ENCODE data around the gene FRMD8.

The FRMD8 gene

DNA sequence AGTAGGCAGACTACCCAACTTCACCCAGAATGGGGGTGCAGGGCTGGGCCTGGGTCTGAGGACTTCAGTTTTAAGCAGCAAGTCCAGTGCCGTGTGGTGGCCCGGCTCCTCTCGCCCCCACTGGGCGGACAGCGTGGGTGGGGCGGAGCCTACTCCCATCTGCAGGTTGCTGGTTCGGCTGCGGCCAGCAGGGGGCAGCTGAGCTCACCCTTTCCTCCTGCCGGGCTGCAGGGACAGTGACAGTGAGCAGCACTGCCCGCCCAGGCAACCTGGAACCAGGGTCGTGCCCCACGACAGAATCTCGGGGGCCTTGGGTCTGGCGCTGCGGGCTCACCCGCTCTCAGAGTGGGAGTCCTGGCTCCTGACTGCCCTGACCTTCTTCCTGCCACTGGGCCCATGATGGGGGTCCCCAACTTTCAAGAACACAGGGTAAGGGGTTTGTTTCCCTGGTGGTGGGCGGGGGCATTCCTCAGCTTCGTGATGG lies 29.9 kb downstream of the FRMD8 start:
- peak; percentile 94 for DNase-seq

DNA sequence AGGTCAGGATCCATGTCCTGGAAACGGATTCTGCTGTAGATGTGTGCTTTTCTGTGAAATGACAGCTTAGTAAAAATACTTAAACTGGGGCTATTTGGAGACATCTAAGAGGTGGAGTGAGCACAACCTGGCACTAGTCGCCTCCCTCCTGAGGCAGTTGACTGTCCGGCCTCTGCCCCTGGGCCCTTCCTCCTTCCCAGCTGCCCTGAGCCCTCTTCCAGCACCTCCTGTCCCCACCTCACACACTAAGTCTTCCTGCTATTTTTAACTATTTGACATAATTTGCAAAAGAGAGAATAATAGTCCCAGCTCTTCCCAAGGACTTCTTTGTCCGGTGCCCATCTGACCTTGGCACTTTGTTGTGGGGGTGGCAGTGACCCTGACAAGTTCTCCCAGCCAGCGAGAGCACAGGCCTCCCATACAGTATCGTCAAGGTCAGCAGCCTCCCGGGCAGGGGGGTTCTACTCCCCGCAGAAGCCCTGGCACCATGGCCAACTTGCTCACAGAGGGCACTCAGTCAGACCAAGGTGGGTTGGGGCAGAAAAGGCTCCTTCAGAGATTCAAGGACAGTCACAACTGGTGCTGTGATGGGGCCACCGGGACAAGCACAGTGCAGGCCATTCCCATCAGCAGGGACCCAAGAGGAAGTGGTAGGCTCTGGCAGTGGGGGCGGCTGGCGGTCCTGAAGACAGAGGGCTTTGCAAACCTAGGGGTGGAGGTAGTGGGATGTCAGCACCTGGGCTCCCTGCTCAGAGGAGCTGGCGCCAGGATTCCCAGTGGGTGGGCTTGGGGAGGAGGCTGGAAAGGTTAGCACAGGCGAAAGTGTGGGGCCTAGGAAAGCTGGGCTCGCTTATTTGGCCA lies 30.6 kb downstream of the FRMD8 start:
- peak; percentile 43 for DNase-seq

DNA sequence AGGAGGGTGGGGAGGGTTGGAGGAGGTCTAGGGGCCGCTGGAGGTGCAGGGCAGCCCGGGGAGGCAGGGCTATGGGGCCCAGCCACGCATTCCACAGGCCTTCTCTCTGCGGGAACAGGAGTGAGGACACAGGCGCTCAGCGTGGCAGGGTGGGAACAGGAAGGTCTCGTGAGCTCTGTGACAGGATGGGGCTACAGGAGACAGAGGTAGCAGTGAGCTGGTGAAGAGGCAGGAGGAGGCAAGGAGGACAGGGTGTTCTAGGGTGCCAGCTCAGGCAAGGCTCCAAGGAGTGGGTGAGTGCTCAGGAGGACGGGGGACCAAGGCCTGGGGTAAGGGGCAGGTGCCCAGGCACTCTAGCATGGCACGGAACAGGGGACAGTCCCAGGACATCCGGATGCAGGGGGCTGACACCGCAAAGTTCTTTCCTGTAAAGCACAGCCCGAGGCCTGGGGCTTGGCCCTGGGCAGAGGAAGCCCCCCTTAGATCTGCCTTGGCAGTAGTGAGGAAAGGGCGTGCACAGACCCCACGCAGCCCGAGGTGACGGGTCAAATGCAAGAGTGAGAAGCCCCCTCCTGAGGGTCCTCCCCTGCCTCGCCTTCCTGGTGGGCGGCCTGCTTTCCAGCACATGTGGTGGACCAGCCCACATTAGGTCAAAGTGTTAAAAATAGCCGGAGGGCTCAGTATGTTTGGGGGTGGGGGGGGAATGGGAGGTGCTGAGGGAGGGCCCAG lies 31.4 kb downstream of the FRMD8 start:
- peak; percentile 67 for DNase-seq

GRCh38 chr11:65418431-65418680 lies 31.9 kb downstream of the FRMD8 start:
- no peak for DNase-seq

- peak; percentile 97 for DNase-seq
Measured at GRCh38 chr11:65418681-65419459, 32.4 kb downstream of the FRMD8 start.

DNA sequence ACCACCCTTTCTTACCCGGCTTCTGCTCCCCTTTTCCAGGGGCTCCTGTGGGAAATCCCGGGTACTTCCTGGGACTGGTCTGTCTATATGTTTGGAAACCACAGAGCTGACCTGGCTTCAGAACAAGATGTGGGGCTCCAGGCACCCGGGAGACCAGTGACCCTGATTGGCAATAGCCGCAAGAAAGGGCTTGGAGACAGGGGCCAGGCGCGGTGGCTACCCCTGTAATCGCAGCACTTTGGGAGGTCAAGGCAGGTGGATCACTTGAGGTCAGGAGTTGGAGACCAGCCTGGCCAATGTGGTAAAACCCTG lies 33.0 kb downstream of the FRMD8 start:
- DNase-seq, result no peak

DNA sequence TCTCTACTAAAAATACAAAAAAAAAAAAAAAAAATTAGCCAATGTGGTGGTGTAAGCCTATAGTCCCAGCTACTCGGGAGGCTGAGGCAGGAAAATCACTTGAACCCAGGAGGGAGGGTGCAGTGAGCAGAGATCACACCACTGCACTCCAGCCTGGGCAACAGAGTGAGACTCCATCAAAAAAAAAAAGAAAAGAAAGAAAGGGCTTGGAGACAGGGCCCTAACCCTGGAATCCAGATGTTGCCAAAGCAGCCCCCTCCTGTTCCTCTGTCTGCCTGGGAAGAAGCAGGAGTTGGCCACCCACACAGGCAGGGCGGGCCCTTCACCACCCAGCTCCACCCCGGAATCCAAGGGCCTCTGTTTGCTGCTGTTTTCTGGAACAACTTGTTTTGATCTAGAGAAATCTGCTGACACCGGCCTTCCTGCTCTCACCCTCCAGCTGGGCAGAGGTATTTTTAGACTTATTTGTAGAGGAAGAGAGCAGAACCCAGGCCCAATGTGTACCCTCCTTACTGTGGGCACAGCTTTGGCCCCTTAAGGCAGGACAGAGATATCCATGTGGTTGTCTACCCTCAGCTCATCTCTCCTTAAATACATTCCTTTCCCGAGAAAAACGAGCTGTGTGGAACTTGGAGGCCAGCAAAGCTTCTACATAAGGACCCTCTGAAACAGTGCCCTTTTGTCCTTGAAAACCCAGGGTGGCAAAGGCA lies 33.5 kb downstream of the FRMD8 start:
- peak; percentile 91 for DNase-seq

DNA sequence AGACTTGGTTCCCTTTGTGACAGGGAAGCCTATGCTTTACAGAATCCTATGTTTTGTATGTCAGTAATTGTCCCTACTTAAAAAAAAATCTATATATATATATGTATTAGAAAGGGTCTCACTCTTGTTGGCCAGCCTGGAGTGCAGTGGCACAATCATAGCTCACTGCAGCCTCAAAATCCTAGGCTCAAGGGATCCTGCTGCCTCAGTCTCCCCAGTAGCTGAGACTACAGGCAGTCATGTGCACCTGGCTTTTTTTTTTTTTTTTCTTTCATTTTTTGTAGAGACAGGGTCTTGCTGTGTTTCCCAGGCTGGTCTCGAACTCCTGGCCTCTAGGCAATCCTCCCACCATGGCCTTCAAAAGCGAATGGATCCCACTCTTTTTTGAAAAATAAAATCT lies 34.1 kb downstream of the FRMD8 start:
- no peak for DNase-seq

DNA sequence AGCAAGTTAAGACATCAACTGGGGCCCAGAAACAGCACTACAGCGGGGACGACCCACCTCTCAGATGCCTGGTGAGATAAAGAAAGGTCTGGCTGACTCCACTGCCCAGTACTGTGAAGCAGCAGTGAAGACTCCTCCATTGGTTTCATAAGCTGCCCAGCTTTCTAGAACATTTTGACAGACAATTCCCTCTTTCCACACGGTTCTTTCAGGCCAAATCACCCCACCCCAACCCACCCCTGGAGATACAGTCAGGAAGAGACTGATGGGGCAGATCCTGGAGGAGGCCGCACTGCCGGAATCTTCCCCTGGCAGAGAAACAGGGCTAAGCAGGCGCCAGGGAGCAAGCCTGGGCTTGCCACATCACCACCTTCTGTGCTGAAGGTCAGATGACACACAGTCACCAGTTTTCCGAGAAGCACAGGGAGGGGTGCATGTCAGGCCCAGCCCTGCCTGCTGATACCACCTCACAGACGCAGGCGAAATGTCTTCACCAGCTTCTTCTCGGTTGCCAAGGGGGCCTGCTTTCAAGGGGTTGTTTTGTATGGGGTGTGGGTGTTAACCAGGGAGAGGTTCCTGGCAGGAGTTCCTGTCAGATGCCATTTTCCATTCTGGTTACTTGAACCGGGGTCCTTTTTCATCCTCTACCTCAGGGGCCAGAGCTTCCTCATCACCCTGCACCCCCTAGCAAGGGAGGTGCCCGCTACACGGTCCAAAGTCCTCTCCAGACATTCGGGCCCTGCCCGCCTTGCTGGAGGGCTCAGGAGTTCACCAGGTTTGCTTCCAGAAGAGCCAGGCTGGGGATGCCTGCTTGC lies 34.7 kb downstream of the FRMD8 start:
- peak; percentile 89 for DNase-seq

DNA sequence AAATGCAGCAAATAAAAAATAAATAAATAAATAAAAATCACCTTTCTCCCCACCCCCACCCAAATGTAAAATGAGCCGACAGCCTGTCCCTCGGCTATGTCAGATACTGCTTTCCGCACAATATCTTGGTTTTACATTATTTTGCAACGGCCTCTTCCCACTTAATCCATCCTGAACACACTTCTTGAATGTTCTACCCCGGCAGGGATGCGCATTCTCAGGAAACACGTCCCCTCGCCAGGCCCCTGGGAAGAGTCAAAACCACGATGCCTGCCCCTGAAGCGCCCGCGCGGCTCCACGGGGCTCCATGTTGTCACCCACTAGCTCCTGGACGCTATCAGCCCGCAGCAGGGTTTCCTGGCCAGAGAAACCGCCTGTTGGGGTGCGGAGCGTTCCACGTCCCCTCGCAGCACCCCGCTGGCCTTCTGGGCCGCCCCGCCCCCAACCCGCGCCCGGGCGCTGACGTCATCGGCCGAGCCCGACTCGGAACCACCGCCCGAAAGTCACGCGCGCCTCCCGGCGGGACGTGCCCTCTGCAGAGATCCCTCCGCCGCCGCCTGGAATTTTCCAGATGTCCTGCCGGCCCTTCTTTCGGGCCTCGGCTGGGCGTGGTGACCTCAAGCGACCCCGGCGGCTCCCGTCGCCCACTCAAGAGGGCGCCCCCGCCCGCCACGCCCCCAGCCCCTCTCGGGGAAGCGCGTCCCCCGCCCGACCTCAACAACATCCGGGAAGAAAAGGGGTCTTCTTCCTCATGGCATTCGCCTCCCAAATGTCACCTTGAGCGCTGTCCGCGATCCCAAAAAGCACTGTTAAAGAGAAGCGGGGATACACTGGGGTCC lies 35.6 kb downstream of the FRMD8 start:
- peak; percentile 98 for DNase-seq

GRCh38 chr11:65422633-65423515 lies 36.4 kb downstream of the FRMD8 start, which contains the start of gene NEAT1:
Gene NEAT1, plus strand, starts transcription at chr11:65422798.
- DNase-seq, result peak; percentile 93

- no peak for DNase-seq
Measured at GRCh38 chr11:65423516-65424204, 37.2 kb downstream of the FRMD8 start.

- no peak for DNase-seq
Measured at GRCh38 chr11:65424205-65425104, 38.0 kb downstream of the FRMD8 start.

DNA sequence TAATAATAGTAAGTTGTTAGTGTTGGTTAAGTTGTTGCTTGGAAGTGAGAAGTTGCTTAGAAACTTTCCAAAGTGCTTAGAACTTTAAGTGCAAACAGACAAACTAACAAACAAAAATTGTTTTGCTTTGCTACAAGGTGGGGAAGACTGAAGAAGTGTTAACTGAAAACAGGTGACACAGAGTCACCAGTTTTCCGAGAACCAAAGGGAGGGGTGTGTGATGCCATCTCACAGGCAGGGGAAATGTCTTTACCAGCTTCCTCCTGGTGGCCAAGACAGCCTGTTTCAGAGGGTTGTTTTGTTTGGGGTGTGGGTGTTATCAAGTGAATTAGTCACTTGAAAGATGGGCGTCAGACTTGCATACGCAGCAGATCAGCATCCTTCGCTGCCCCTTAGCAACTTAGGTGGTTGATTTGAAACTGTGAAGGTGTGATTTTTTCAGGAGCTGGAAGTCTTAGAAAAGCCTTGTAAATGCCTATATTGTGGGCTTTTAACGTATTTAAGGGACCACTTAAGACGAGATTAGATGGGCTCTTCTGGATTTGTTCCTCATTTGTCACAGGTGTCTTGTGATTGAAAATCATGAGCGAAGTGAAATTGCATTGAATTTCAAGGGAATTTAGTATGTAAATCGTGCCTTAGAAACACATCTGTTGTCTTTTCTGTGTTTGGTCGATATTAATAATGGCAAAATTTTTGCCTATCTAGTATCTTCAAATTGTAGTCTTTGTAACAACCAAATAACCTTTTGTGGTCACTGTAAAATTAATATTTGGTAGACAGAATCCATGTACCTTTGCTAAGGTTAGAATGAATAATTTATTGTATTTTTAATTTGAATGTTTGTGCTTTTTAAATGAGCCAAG lies 38.9 kb downstream of the FRMD8 start:
- no peak for DNase-seq

DNA sequence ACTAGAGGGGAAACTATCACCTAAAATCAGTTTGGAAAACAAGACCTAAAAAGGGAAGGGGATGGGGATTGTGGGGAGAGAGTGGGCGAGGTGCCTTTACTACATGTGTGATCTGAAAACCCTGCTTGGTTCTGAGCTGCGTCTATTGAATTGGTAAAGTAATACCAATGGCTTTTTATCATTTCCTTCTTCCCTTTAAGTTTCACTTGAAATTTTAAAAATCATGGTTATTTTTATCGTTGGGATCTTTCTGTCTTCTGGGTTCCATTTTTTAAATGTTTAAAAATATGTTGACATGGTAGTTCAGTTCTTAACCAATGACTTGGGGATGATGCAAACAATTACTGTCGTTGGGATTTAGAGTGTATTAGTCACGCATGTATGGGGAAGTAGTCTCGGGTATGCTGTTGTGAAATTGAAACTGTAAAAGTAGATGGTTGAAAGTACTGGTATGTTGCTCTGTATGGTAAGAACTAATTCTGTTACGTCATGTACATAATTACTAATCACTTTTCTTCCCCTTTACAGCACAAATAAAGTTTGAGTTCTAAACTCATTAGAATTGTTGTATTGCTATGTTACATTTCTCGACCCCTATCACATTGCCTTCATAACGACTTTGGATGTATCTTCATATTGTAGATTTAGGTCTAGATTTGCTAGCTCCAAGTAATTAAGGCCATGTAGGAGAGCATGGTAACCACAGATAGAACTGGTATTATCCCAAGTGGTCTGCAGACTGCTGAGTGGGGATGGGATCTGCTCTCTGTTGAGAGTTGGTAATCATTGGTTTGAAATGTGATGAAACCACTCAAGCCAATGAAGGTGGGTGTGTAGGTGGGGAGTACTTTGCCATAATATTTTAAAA lies 39.8 kb downstream of the FRMD8 start:
- no peak for DNase-seq

All from right hindlimb (tissue), 1 donor.